Left cardiac atrium (tissue), 4 donors: Measurements from ENCODE around the gene PVRIG. TPM values are rescaled to one million over a fixed set of nuclear protein-coding genes. Genes with fewer than 3 reads are reported as not detected.
A peak's percentile ranks its signal among the peaks of the same experiment; 100 is the strongest.
"Not testable (repeated sequence)": the region's sequence is repeated elsewhere in the genome, so short reads cannot be mapped to it uniquely, and the experiment has no call there.

ENCODE experiments used
- ATAC-seq, 2 donors: fragments of 200-7000 bp; cut with Tn5 transposase; one replicate each; pipeline ENCODE4 v1.9.1; 2020; ENCODE audit warnings: mild to moderate bottlenecking in 2 of 2, moderate library complexity in 2 of 2
- DNase-seq: peaks from one replicate; pipeline ENCODE4 v3.0.0-alpha.2; 2020
- intact Hi-C, 2 donors: fragments of 100-400 bp; cut with DNase I; formaldehyde crosslinking; loops; one replicate each; pipeline versions ENCODE4 v1.14.1 to v1.15.1; 2022 to 2023
- long read RNA-seq: library from polyadenylated mRNA; unstranded; transcript quantifications from one replicate; pipeline ENCODE4 v2.0.0, GENCODE V29; 2021
- total RNA-seq, 2 donors: library from RNA; stranded (reverse); fragmentation: NEBNext Ultra II Directional; extraction: Animal tissue kit (Norgen Biotek cat#: 25700); gene quantifications; one replicate each; pipeline ENCODE4 v1.2.1, GENCODE V29; 2021
- donor health status: DM: no; HTN: yes; CAD: no.
- donor health status: DM: no; HTN: yes; CAD: no; lungs with severe emphysema.
- donor health status: DM: yes; HTN: yes; CAD: no.
- donor health status: Dilated cardiomyopathy.

PVRIG gene
- total RNA-seq: under 1 TPM in 1 of 2 donors, not detected in 1; 0.94 TPM
- long read RNA-seq: 0 reads

- intact Hi-C loops: loop anchor here in 1 of 2 donors (10.0 kb wide), 1 partner anchor 85 kb away; no protein-coding TSS in a partner anchor
- ATAC-seq: peak in 1 of 2 donors; percentile 29
These were observed at the start of gene PVRIG for GRCh38 chr7:100219801-100220585. TSS of gene PVRIG (plus strand) at chr7:100219949. CDS start at chr7:100219971, 22 bp downstream.

GRCh38 chr7:100170101-100170897 is 49.5 kb upstream of the PVRIG start:
- intact Hi-C loops: no loop called here
- DNase-seq (no peak), ATAC-seq (no peak)

More at GRCh38 chr7:100219801-100220585, at the start of gene PVRIG:
- not testable (repeated sequence) for DNase-seq

- ATAC-seq (peak; percentile 12 to 33), DNase-seq (no peak)
These were observed 48.6 kb upstream of the PVRIG start for GRCh38 chr7:100171087-100171681.

GRCh38 chr7:100171840-100172239 is 47.9 kb upstream of the PVRIG start:
- ATAC-seq (no peak), DNase-seq (no peak)
- intact Hi-C loops: no loop called here

More at GRCh38 chr7:100171087-100171681, 48.6 kb upstream of the PVRIG start:
- intact Hi-C loops: no loop called here

- no peak for ATAC-seq
These were observed 45.8 kb upstream of the PVRIG start for GRCh38 chr7:100173806-100174495.

DNA sequence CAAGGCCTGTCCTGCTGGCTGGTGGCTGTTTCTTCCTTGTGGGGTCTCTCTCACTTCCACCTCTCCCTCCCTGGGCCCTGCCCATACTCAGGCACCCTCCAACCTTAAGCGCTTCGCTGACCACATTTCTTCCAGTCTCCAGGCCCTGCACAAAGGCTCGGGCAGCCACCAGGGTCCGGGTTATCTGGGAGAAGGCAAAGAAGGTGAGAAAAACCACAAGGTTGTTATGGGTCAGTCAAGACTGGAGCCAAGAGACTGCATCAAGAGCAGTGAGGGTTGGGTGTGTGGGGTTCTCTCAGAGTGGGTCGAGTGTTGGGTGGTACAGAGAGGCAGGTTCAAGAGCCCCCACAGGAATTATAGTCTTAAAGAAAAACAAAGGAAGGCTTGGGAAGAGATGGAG is 45.2 kb upstream of the PVRIG start:
- intact Hi-C loops: no loop called here
- DNase-seq: no peak
- no peak for ATAC-seq

More at GRCh38 chr7:100173806-100174495, 45.8 kb upstream of the PVRIG start:
- DNase-seq: no peak
- intact Hi-C loops: no loop called here

GRCh38 chr7:100175296-100175935 is 44.3 kb upstream of the PVRIG start:
- DNase-seq (no peak), ATAC-seq (no peak)
- intact Hi-C loops: no loop called here

GRCh38 chr7:100176096-100177044 is 43.4 kb upstream of the PVRIG start:
- no peak for ATAC-seq
- intact Hi-C loops: no loop called here
- DNase-seq: no peak

DNA sequence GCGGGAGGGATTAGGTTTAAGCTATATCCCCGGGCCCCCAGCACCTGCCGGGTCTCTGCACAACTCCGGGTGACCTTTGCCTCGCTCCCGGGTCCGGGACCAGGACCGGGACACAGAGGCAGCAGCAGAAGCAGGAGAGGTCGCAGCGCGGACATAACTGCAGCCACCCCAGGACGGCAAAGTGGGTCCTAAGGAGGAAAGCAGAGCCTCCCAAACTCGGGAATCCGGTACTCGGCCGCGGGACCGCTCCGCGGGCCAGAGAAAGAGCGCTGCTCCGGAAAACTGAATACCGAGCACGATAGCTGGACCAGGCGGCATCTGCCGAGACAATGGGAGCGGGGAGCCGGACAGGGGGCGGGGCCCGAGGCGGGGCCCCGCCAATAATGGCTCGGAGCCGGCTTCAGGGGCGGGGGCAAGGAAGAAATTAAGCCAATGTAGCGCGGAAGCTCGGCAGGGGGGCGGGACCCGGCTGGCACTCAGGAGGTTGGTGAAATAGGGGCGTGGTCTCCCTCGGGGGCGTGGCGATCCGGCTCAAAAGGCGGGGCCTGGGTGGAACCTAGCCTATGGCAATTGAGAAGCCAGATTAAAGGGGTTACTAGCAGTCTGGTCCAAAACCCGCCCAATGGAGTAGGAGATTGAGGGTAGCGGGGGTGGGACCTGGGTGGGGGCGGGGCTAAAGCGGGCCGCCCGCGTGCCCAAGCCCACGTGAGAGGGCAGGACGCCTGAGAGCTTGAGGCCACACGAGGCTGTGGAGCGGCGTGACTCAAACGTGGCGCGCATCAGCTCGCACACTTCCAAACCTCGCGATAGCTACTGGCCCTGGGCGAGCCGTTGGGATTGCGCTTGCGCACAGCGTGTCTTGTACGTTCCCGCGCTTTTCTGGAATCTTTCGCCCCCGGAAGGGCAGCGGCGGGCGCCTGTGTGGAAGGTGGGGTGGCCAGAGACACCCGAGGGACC is 42.4 kb upstream of the PVRIG start, which contains the start of the genes GPC2 and STAG3:
Gene GPC2 (minus strand): TSS at position 337 of the 957 bp plus-strand sequence. CDS start 182 bp downstream, at position 155.
Gene STAG3 (plus strand): TSS at position 874 of the 957 bp plus-strand sequence. CDS start 2,639 bp downstream, outside the sequence.
- DNase-seq (peak; percentile 96), ATAC-seq (peak; percentile 97)
- intact Hi-C loops: no loop called here

DNA sequence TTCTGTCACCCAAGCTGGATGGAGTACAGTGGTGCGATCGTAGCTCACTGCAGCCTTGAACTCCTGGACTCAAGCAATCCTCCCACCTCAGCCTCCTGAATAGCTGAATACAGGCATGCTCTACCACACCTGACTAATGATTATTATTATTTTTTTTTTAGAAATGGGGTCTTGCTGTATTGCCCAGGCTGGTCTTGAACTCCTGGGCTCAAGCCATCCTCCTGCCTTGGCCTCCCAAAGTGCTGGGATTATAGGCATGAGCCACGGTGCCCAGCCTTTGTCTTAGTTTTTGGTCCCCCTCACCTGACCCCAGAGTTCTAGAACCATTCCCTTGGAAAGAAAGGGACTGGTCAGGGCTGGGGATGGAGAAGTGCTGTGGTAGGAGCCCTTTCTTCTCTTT is 39.7 kb upstream of the PVRIG start:
- DNase-seq, intact Hi-C loops, ATAC-seq: not testable (repeated sequence)

DNA sequence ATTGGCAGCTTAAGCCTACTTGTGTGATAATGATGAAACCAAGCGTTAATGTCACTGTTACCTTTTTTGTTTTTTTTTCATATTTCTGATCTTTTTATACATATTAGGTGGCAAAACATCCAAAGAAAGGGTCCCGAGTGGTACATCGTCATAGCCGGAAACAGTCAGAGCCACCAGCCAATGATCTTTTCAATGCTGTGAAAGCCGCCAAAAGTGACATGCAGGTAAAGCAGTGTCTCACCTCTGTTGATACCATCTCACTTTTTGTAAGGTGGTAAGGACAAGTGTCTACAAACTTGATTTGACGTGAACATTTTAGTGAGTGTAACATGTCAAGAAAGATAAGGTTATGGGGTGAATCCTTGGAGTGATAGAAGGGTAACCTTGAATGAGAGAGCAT is 37.1 kb upstream of the PVRIG start:
- DNase-seq, intact Hi-C loops, ATAC-seq: not testable (repeated sequence)

GRCh38 chr7:100183090-100183489 is 36.7 kb upstream of the PVRIG start:
- ATAC-seq, DNase-seq, intact Hi-C loops: not testable (repeated sequence)

- intact Hi-C loops: no loop called here
- ATAC-seq: no peak
- DNase-seq: no peak
These were observed 34.0 kb upstream of the PVRIG start for GRCh38 chr7:100185726-100186125.

GRCh38 chr7:100189061-100189460 is 30.7 kb upstream of the PVRIG start:
- no peak for DNase-seq
- intact Hi-C loops: no loop called here
- ATAC-seq: no peak

DNA sequence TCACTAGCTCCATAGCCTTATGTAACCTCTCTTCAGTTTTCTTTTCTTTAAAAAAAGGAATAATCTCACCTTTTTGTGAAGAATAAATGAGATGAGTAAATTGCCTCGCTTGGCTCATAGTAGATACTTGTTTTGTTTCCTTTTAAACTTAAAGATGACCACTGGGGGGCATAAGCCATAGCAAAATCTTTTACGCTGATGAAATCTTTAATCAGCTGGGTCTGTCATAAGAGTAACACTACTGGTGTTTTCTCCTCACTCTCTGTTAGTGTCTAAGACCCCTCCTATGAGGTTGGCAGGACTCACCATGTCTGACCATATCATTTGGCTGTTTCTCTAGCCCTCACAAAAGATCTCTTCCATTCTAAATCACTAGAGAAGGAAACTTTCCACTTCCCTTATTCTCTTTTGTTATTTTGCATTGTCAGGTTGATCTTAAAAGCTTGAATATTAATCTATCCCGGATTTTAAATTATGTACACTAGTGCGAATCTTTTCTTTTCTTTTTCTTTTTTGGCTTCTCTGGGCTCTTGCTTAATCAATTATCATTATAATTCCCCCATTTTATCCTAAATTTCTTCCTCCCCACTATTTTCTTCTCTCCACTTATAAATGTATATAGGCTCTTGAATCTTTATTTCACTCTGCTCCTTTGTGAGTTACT is 29.6 kb upstream of the PVRIG start:
- DNase-seq: no peak
- ATAC-seq: peak; percentile 42 to 65
- intact Hi-C loops: loop anchor here in 1 of 2 donors (10.0 kb wide), 1 partner anchor 215 kb away; no protein-coding TSS in a partner anchor
